Osteoblast (primary cell): ENCODE measurements around the gene IPPK. TPM values are rescaled to one million over a fixed set of nuclear protein-coding genes. Genes with fewer than 3 reads are reported as not detected.

ENCODE experiments used
- DNase-seq: peaks from one replicate; pipeline ENCODE4 v3.0.0; 2011; ENCODE audit warnings: low spot score, mixed read lengths; ENCODE audit not compliant: insufficient read length; ENCODE audit errors: missing footprints
- H2AFZ ChIP-seq: 2 replicates; pipeline ENCODE4 v1.6.0; 2011; ENCODE audit warnings: mild to moderate bottlenecking, low read length
- H3K27ac ChIP-seq: 2 replicates; pipeline ENCODE4 v1.5.1; 2011; ENCODE audit warnings: mild to moderate bottlenecking, low read depth, low read length, moderate library complexity
- H3K27me3 ChIP-seq: 2 replicates; pipeline ENCODE4 v1.6.0; 2012; ENCODE audit warnings: mild to moderate bottlenecking, control low read depth, inconsistent platforms, low read length, moderate library complexity; ENCODE audit not compliant: insufficient read depth
- H3K36me3 ChIP-seq: 2 replicates; pipeline ENCODE4 v1.5.1; 2011; ENCODE audit warnings: mild to moderate bottlenecking, low read length, control low read depth, moderate library complexity; ENCODE audit not compliant: insufficient read depth
- H3K4me1 ChIP-seq: 2 replicates; pipeline ENCODE4 v1.5.1; 2011; ENCODE audit warnings: mild to moderate bottlenecking, low read length, control low read depth, moderate library complexity; ENCODE audit not compliant: insufficient read depth
- H3K4me2 ChIP-seq: 2 replicates; pipeline ENCODE4 v1.6.0; 2011; ENCODE audit warnings: mild to moderate bottlenecking, low read length; ENCODE audit not compliant: insufficient read depth
- H3K4me3 ChIP-seq: fragments of 200-600 bp; sonication (generic); 3 replicates; pipeline ENCODE4 v1.5.1; 2012; ENCODE audit warnings: mild to moderate bottlenecking, low read length, inconsistent platforms; ENCODE audit not compliant: insufficient read depth
- H3K79me2 ChIP-seq: 2 replicates; pipeline ENCODE4 v1.6.0; 2012; ENCODE audit warnings: mild to moderate bottlenecking, low read length, control low read depth, inconsistent platforms; ENCODE audit not compliant: insufficient read depth
- H3K9me3 ChIP-seq: 2 replicates; pipeline ENCODE4 v1.5.1; 2011; ENCODE audit warnings: low read depth, low read length, control low read depth
- H4K20me1 ChIP-seq: 2 replicates; pipeline ENCODE4 v1.6.0; 2012; ENCODE audit warnings: mild to moderate bottlenecking, low read length, control low read depth; ENCODE audit not compliant: insufficient read depth
- CTCF ChIP-seq: IDR thresholded peaks from 2 replicates; pipeline ENCODE4 v1.5.1; 2011; ENCODE audit warnings: mild to moderate bottlenecking, low read depth, low read length, moderate library complexity; ENCODE audit errors: extremely low read depth
- total RNA-seq: library from RNA; depleted of rRNA; stranded (reverse); fragments of >200 nt; gene quantifications from 2 replicates; pipeline ENCODE4 v1.2.3, GENCODE V29; 2012

Gene IPPK
- total RNA-seq, 1 donor: 9.4 TPM

GRCh38 chr9:92612292-92612691 is 57.6 kb downstream of the IPPK start:
- TF ChIP-seq CTCF: no peak
- peaks cover 22% of the 10 kb centered on the region for H3K4me1 ChIP-seq

GRCh38 chr9:92611621-92612285 is 58.2 kb downstream of the IPPK start:
- H3K4me3 ChIP-seq: no peak overlapping the region
- H3K9me3 ChIP-seq: no peaks in the 10 kb centered on the region
- no peaks in the 10 kb centered on the region for H3K27me3 ChIP-seq
- H3K79me2 ChIP-seq: no peaks in the 10 kb centered on the region
- H3K4me2 ChIP-seq: no peak overlapping the region
- H3K4me1 ChIP-seq: peaks cover 27% of the 10 kb centered on the region
- no peak overlapping the region for H3K27ac ChIP-seq
- no peak for TF ChIP-seq CTCF
- no peak overlapping the region for H2AFZ ChIP-seq
- no peak for DNase-seq
- H4K20me1 ChIP-seq: no peaks in the 10 kb centered on the region
- H3K36me3 ChIP-seq: peaks cover 38% of the 10 kb centered on the region

More at GRCh38 chr9:92612292-92612691, 57.6 kb downstream of the IPPK start:
- DNase-seq: no peak
- H3K27me3 ChIP-seq: no peaks in the 10 kb centered on the region
- no peak overlapping the region for H3K4me3 ChIP-seq
- no peak overlapping the region for H3K27ac ChIP-seq
- H3K4me2 ChIP-seq: no peak overlapping the region
- no peaks in the 10 kb centered on the region for H3K9me3 ChIP-seq
- H3K79me2 ChIP-seq: no peaks in the 10 kb centered on the region
- no peaks in the 10 kb centered on the region for H4K20me1 ChIP-seq
- peaks cover 43% of the 10 kb centered on the region for H3K36me3 ChIP-seq
- H2AFZ ChIP-seq: no peak overlapping the region

GRCh38 chr9:92610470-92611420 is 59.2 kb downstream of the IPPK start:
- DNase-seq: no peak

More at GRCh38 chr9:92610470-92611420, 59.2 kb downstream of the IPPK start:
- H3K27ac ChIP-seq: no peak overlapping the region
- no peaks in the 10 kb centered on the region for H4K20me1 ChIP-seq
- H3K4me2 ChIP-seq: no peak overlapping the region
- H3K79me2 ChIP-seq: no peaks in the 10 kb centered on the region
- no peak overlapping the region for H2AFZ ChIP-seq
- H3K27me3 ChIP-seq: no peaks in the 10 kb centered on the region
- H3K36me3 ChIP-seq: peaks cover 28% of the 10 kb centered on the region
- H3K4me1 ChIP-seq: peaks cover 27% of the 10 kb centered on the region
- TF ChIP-seq CTCF: no peak
- no peak overlapping the region for H3K4me3 ChIP-seq
- H3K9me3 ChIP-seq: no peaks in the 10 kb centered on the region
